Nephron progenitor cell (in vitro differentiated cells): ENCODE results near the gene RSBN1L.

Experiments
- DNase-seq: peaks from one replicate; pipeline ENCODE4 v3.0.0; 2021
- H3K27ac Mint-ChIP-seq: 2 replicates; pipeline ENCODE4 v1.8.0; 2021; ENCODE audit warnings: mild to moderate bottlenecking, moderate library complexity, mixed read lengths
- H3K27me3 Mint-ChIP-seq: 2 replicates; pipeline ENCODE4 v1.8.0; 2021; ENCODE audit warnings: mild to moderate bottlenecking, low read depth, mixed read lengths; ENCODE audit not compliant: poor library complexity
- H3K36me3 Mint-ChIP-seq: 2 replicates; pipeline ENCODE4 v1.8.0; 2021; ENCODE audit warnings: low read depth, mixed read lengths
- H3K4me1 Mint-ChIP-seq: 2 replicates; pipeline ENCODE4 v1.8.0; 2021; ENCODE audit warnings: mixed read lengths
- H3K4me3 Mint-ChIP-seq: 2 replicates; pipeline ENCODE4 v1.8.0; 2021; ENCODE audit warnings: mild to moderate bottlenecking, moderate library complexity, mixed read lengths
- H3K9me3 Mint-ChIP-seq: 2 replicates; pipeline ENCODE4 v1.8.0; 2021; ENCODE audit warnings: mild to moderate bottlenecking, moderate library complexity, mixed read lengths
- TF ChIP-seq, protein P1 (sequence below): fragments of 200-600 bp; sonication (generic); IDR thresholded peaks from 2 replicates; pipeline ENCODE4 v1.5.0; 2021; ENCODE audit warnings: antibody characterized with exemption

RSBN1L gene

DNA sequence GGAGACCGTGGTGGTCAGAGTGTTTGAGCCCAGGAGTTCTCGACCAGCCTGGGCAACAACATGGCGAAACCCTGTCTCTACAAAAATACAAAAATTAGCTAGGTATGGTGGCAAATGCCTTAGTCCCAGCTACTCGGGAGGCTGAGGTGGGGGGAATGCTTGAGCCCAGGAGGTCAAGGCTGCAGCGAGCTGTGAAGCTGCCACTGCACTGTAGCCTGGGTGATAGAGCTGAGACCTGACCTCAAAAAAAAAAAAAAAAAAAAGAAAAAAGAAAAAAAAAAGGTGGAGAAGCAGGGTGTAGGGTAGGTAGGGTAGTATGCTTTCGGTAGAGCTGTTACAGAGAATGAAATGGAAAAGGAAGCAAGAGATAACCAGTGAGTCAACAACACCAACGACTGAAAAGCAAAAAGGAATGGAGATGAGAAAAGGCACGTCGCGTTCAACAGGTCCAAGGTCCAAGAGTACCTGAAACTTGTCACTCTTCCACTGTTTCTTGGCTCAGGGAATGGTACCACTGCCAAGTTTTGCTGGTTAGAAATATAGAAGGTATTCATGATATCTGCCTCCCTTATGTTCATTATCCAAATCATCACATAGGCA is 4.3 kb upstream of the RSBN1L start:
- peak overlapping the region; percentile 14 for H3K4me3 Mint-ChIP-seq

DNA sequence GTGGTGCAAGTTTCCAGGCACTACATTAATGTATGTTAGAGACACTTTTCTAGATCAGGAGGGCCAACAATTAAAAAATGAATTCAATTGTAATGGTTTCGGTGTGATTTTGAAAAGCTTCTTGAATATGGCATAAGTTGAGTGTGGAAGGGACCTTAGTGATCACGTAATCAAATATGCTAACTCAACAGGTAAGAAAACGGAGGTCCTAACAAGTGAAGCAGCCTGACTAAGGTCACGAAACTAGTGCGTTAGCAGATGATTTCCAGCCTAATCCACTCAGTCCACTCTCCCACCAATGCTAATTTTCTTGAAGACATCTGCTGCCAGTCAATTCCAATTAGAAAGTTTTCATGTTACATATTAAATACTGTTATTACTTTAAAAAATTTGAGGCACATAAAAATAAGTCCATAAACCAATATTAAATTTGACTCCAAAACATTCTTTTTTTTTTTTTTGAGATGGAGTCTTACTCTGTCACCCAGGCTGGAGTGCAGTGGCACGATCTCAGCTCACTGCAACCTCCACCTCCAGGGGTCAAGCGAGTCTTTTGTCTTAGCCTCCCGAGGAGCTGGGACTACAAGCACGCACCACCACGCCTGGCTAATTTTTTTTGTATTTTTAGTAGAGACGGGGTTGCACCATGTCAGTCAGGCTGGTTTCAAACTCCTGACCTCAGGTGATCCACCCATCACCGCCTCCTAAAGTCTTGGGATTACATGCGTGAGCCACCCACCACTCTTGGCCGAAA is 2.3 kb upstream of the RSBN1L start:
- Mint-ChIP-seq H3K9me3 (peaks cover 4% of the 10 kb centered on the region), H3K36me3 (peaks cover 45% of the 10 kb centered on the region), H3K4me3 (peak overlapping the region; percentile 72), H3K27me3 (no peaks in the 10 kb centered on the region), H3K27ac (no peak overlapping the region), H3K4me1 (peaks cover 41% of the 10 kb centered on the region)
- no peak for DNase-seq
- TF ChIP-seq, protein P1, sequence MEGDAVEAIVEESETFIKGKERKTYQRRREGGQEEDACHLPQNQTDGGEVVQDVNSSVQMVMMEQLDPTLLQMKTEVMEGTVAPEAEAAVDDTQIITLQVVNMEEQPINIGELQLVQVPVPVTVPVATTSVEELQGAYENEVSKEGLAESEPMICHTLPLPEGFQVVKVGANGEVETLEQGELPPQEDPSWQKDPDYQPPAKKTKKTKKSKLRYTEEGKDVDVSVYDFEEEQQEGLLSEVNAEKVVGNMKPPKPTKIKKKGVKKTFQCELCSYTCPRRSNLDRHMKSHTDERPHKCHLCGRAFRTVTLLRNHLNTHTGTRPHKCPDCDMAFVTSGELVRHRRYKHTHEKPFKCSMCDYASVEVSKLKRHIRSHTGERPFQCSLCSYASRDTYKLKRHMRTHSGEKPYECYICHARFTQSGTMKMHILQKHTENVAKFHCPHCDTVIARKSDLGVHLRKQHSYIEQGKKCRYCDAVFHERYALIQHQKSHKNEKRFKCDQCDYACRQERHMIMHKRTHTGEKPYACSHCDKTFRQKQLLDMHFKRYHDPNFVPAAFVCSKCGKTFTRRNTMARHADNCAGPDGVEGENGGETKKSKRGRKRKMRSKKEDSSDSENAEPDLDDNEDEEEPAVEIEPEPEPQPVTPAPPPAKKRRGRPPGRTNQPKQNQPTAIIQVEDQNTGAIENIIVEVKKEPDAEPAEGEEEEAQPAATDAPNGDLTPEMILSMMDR, result no peak

More for the DNA sequence above, 4.3 kb upstream of the RSBN1L start:
- peak overlapping the region; percentile 57 for H3K27ac Mint-ChIP-seq
- TF ChIP-seq, protein P1, result no peak
- no peak for DNase-seq
- peaks cover 59% of the 10 kb centered on the region for H3K36me3 Mint-ChIP-seq
- H3K9me3 Mint-ChIP-seq, result peaks cover 4% of the 10 kb centered on the region
- peaks cover 31% of the 10 kb centered on the region for H3K4me1 Mint-ChIP-seq
- H3K27me3 Mint-ChIP-seq, result no peaks in the 10 kb centered on the region

DNA sequence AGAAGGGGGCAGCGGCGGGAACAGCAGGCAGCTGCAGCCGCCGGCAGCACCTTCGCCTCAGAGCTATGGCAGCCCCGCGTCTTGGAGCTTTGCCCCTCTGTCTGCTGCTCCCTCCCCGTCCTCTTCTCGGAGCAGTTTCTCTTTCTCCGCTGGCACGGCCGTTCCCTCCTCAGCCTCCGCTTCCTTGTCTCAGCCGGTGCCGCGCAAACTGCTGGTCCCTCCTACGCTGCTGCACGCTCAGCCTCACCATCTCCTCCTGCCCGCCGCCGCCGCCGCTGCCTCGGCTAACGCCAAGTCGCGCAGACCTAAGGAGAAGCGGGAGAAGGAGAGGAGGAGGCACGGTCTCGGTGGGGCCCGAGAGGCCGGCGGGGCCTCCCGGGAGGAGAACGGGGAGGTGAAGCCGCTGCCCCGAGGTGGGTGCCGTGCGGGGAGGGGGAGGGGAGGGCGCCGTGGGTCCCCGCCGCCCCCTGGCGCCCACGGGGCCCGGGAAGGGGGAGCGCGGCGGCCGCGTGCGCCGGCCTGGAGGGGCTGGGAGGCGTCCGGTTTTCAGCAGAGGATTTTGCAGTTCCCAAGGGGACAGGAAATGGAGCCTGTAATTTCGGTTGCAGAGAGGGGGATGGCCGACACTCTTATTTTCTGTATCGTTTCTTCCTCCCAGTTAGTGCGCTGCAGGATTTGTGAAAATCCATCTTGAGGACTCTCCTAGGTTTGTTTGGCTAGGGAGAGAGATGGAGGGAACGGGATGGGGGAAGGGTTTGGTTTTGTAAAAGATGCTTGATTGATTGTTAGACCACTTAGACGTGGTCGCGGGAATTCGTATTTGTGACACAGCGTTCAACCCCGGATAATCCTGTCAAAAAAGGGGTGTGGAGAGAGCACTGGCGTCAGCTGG is 630 bp downstream of the RSBN1L start:
- Mint-ChIP-seq H3K9me3 (peaks cover 7% of the 10 kb centered on the region), H3K36me3 (peaks cover 46% of the 10 kb centered on the region), H3K27ac (peak overlapping the region; percentile 98), H3K27me3 (no peaks in the 10 kb centered on the region), H3K4me1 (peaks cover 59% of the 10 kb centered on the region), H3K4me3 (peak overlapping the region; percentile 97)
- TF ChIP-seq, protein P1, result no peak
- DNase-seq, result peak; percentile 74

DNA sequence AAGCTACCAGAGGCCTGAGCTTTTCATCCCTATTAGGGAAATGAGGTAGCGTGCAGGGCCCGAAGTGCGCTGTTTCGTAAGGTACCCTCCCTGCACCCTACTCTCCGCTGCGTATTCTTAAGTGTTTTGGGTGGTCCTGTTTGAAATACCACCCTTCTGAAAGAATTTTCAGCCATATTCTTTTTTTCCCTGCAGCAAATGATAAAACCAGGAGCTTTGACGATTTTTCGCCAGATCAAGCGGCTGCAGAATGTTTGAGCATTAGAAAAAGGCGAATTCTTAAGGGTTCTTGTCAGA is 1.2 kb downstream of the RSBN1L start:
- H3K9me3 Mint-ChIP-seq, result peaks cover 12% of the 10 kb centered on the region
- H3K27me3 Mint-ChIP-seq, result no peaks in the 10 kb centered on the region
- TF ChIP-seq, protein P1, result no peak
- H3K27ac Mint-ChIP-seq, result peak overlapping the region; percentile 98
- DNase-seq, result peak; percentile 16
- peaks cover 46% of the 10 kb centered on the region for H3K36me3 Mint-ChIP-seq
- peaks cover 59% of the 10 kb centered on the region for H3K4me1 Mint-ChIP-seq
- peak overlapping the region; percentile 97 for H3K4me3 Mint-ChIP-seq

DNA sequence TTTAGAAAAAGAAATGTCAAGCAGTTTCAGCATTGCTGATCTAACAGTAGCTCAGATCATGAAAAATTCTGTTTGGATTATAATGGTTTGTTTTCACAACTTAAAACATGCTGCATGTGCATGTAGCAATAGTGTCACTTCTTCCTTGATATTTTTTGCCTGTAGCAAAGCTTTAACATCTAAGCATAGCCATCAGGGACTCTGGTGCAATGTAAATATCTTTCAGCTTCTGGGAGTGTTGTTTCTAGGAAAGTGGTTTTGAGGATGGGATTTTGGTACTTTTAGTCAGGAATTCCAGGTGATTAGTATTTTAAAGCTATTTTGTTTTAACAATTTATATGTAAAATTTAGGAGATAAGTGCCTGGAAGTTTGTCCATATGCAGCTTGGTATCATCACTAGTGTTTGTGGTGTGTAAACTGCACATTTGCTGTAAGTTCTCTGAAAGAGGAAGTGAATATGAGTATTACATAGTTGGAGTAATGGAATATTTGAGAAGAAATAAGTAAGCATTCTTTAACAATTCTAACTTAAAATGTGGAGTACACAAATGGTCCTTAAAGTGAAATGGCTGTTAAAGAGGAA is 1.9 kb downstream of the RSBN1L start:
- Mint-ChIP-seq H3K27me3 (no peaks in the 10 kb centered on the region), H3K4me1 (peaks cover 61% of the 10 kb centered on the region)
- DNase-seq, result no peak

More for the DNA sequence above, 1.9 kb downstream of the RSBN1L start:
- H3K36me3 Mint-ChIP-seq, result peaks cover 46% of the 10 kb centered on the region
- H3K4me3 Mint-ChIP-seq, result peak overlapping the region; percentile 97
- TF ChIP-seq, protein P1, result no peak
- peak overlapping the region; percentile 74 for H3K27ac Mint-ChIP-seq
- H3K9me3 Mint-ChIP-seq, result peaks cover 12% of the 10 kb centered on the region
